ENCODE data around the gene SLC25A47.
A peak's percentile ranks its signal among the peaks of the same experiment; 100 is the strongest.

Gene SLC25A47

GRCh38 chr14:100346306-100347091 is 23.4 kb downstream of the SLC25A47 start:
- Histone ChIP-seq H4K20me1 (peaks cover 0 to 52% (median 4%) of the 10 kb centered on the region in 11 experiments; a peak in 8 of 22 replicates), H3K4me3 (no peak overlapping the region), H3K27me3 (no peaks in the 10 kb centered on the region), H3K4me1 (peaks cover 0 to 38% (median 15%) of the 10 kb centered on the region in 10 experiments; a peak in 17 of 20 replicates), H3K9ac (no peak overlapping the region), H3K9me3 (replicated peaks in 1 of 11) (peaks cover 0 to 17% (median 0%) of the 10 kb centered on the region in 11 experiments; a peak in 4 of 22 replicates), H3K36me3 (peaks cover 37 to 80% (median 75%) of the 10 kb centered on the region in 11 experiments), H3K27ac (no peak overlapping the region), H3K4me2 (no peak overlapping the region)
- no peak for TF ChIP-seq Cebpa-rat (IDR thresholded peaks at IDR 0.05)

DNA sequence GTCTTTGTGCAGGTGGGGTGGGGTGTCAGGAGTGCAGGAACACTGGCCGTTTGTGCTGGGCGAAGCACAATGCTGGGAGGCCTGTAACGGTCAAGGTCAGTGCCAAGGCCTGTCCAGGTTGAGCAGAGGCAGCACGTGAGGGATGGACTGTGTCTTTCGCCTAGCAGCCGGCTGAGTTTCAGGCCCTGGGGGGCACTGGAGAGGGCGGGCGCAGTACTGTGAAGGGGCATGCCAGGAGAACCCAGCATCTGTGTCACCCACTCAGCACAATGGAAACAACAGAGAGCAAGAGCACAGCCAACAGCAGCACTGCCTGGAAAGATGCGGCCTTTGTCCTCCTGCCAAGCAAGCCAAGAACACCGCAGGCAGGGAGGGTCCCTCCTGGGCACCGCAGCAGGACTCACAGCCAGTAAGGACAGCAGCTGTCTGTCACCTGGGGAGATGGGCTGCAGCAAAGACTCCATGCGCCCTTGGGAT is 25.2 kb downstream of the SLC25A47 start:
- Histone ChIP-seq H3K9me3 (replicated peaks in 1 of 11) (peaks cover 0 to 17% (median 0%) of the 10 kb centered on the region in 11 experiments; a peak in 4 of 22 replicates), H3K27ac (no peak overlapping the region), H3K36me3 (peaks cover 44 to 85% (median 78%) of the 10 kb centered on the region in 11 experiments), H3K4me3 (no peak overlapping the region), H4K20me1 (peaks cover 0 to 43% (median 4%) of the 10 kb centered on the region in 11 experiments; a peak in 8 of 22 replicates), H3K4me1 (peaks cover 0 to 22% (median 7%) of the 10 kb centered on the region in 10 experiments; a peak in 6 of 20 replicates), H3K27me3 (no peaks in the 10 kb centered on the region), H3K9ac (no peak overlapping the region), H3K4me2 (no peak overlapping the region)
- no peak for TF ChIP-seq Cebpa-rat (IDR thresholded peaks at IDR 0.05)

DNA sequence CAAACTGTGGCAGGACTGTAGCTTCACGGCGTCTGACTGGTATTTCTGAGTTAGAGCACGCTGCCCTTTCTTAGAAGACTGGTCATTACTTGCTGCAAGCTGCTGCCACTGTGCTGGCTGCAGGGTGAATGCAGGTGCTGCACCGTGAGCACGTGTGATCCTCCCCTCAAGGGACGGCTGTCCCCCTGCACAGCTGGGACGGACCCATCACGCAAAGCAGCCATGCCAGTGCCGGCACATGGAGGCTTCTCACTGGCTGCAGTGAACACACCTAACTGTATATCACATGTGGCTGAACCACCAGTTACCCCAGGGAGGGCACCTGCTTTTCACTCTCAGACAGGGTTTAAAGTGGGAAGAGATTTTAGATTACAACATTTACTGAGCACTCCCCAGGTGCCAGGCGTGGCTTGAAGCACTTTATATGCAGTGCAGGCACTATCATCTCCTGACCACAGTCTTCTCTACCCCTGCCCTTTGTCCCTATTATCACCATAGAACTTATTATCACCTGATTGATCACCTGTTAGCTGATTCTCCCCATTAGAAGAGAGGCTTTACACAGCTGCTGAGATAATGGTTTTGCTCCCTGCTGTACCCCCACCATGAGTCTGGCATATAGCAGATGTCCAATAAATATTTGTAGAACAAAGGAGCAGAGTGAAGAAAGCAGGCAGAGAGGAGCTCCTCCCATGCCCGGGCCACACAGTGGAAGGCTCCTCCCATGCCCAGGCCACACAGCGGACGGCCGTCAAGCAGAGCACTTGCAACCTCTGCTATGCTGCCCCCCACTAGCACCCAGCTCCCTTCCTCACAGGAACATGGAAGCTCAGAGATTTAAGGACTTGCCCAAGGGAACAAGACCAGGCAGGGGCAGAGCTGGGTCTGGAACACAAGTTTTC is 25.9 kb downstream of the SLC25A47 start:
- Histone ChIP-seq H3K9me3 (replicated peaks in 1 of 11) (peaks cover 0 to 17% (median 0%) of the 10 kb centered on the region in 11 experiments; a peak in 4 of 22 replicates), H3K4me1 (peaks cover 0 to 15% (median 7%) of the 10 kb centered on the region in 10 experiments; a peak in 6 of 20 replicates), H4K20me1 (peaks cover 0 to 48% (median 4%) of the 10 kb centered on the region in 11 experiments; a peak in 8 of 22 replicates), H3K27me3 (no peaks in the 10 kb centered on the region), H3K9ac (no peak overlapping the region), H3K4me3 (no peak overlapping the region), H3K27ac (no peak overlapping the region), H3K36me3 (peaks cover 51 to 86% (median 79%) of the 10 kb centered on the region in 11 experiments), H3K4me2 (no peak overlapping the region)
- TF ChIP-seq Cebpa-rat (IDR thresholded peaks at IDR 0.05) = no peak

GRCh38 chr14:100350276-100350926 is 27.3 kb downstream of the SLC25A47 start:
- Histone ChIP-seq H4K20me1 (peaks cover 0 to 62% (median 4%) of the 10 kb centered on the region in 11 experiments; a peak in 8 of 22 replicates), H3K27ac (no peak overlapping the region), H3K27me3 (no peaks in the 10 kb centered on the region), H3K36me3 (peaks cover 63 to 99% (median 93%) of the 10 kb centered on the region in 11 experiments), H3K4me2 (peak overlapping the region in 1 of 11 experiments; percentile 32; a peak in 1 of 22 replicates), H3K9me3 (replicated peaks in 1 of 11) (peaks cover 0 to 17% (median 0%) of the 10 kb centered on the region in 11 experiments; a peak in 4 of 22 replicates), H3K4me3 (no peak overlapping the region), H3K4me1 (peaks cover 0 to 15% (median 7%) of the 10 kb centered on the region in 10 experiments; a peak in 6 of 20 replicates), H3K9ac (no peak overlapping the region)
- no peak for TF ChIP-seq Cebpa-rat (IDR thresholded peaks at IDR 0.05)

GRCh38 chr14:100350986-100351385 is 27.8 kb downstream of the SLC25A47 start:
- no peaks in the 10 kb centered on the region for H3K27me3 ChIP-seq
- peaks cover 0 to 68% (median 4%) of the 10 kb centered on the region in 11 experiments; a peak in 10 of 22 replicates for H4K20me1 ChIP-seq
- H3K9me3 ChIP-seq (replicated peaks in 1 of 11) = peaks cover 0 to 12% (median 0%) of the 10 kb centered on the region in 11 experiments; a peak in 3 of 22 replicates
- peaks cover 0 to 15% (median 7%) of the 10 kb centered on the region in 10 experiments; a peak in 6 of 20 replicates for H3K4me1 ChIP-seq
- peaks cover 58 to 100% (median 94%) of the 10 kb centered on the region in 11 experiments for H3K36me3 ChIP-seq
- peak overlapping the region in 1 of 11 experiments; percentile 32; a peak in 1 of 22 replicates for H3K4me2 ChIP-seq
- TF ChIP-seq Cebpa-rat (IDR thresholded peaks at IDR 0.05) = no peak
- no peak overlapping the region for H3K9ac ChIP-seq
- H3K4me3 ChIP-seq = no peak overlapping the region
- no peak overlapping the region for H3K27ac ChIP-seq

GRCh38 chr14:100358396-100358795 is 35.3 kb downstream of the SLC25A47 start:
- Histone ChIP-seq H3K4me3 (no peak overlapping the region), H3K4me1 (peaks cover 0 to 11% (median 0%) of the 10 kb centered on the region in 10 experiments; a peak in 4 of 20 replicates), H3K36me3 (peaks cover 43 to 100% (median 92%) of the 10 kb centered on the region in 11 experiments), H4K20me1 (peaks cover 0 to 99% (median 0%) of the 10 kb centered on the region in 11 experiments; a peak in 9 of 22 replicates), H3K27me3 (no peaks in the 10 kb centered on the region), H3K4me2 (no peak overlapping the region), H3K27ac (no peak overlapping the region), H3K9ac (no peak overlapping the region), H3K9me3 (replicated peaks in 1 of 11) (peaks cover 0 to 19% (median 10%) of the 10 kb centered on the region in 11 experiments; a peak in 17 of 22 replicates)
- no peak for TF ChIP-seq Cebpa-rat (IDR thresholded peaks at IDR 0.05)

DNA sequence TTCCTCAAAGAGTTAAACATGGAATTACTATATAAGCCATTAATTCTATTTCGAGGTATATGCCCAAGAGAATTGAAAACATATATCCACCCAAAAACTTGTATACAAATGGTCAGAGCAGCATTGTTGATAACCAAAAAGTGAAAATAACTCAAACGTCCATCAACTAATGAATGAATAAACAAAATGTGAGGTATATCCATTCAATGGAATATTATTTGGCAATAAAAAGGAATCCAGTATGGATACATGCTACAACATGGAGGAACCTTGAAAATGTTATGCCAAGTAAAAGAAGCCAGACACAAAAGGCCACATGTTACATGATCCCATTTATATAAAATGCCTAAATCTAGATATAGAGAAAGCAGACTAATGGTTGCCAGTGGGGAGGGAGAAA is 36.0 kb downstream of the SLC25A47 start:
- peaks cover 42 to 100% (median 92%) of the 10 kb centered on the region in 11 experiments for H3K36me3 ChIP-seq
- H3K9ac ChIP-seq = no peak overlapping the region
- H3K4me1 ChIP-seq = peaks cover 0 to 11% (median 0%) of the 10 kb centered on the region in 10 experiments; a peak in 4 of 20 replicates

GRCh38 chr14:100359881-100360280 is 36.7 kb downstream of the SLC25A47 start:
- Histone ChIP-seq H3K36me3 (peaks cover 39 to 100% (median 92%) of the 10 kb centered on the region in 11 experiments), H3K4me3 (no peak overlapping the region), H3K9me3 (replicated peaks in 1 of 11) (peaks cover 0 to 19% (median 10%) of the 10 kb centered on the region in 11 experiments; a peak in 17 of 22 replicates), H4K20me1 (peaks cover 0 to 99% (median 0%) of the 10 kb centered on the region in 11 experiments; a peak in 9 of 22 replicates), H3K27ac (no peak overlapping the region), H3K9ac (no peak overlapping the region), H3K4me1 (peaks cover 0 to 11% (median 0%) of the 10 kb centered on the region in 10 experiments; a peak in 4 of 20 replicates), H3K27me3 (no peaks in the 10 kb centered on the region), H3K4me2 (no peak overlapping the region)
- no peak for TF ChIP-seq Cebpa-rat (IDR thresholded peaks at IDR 0.05)

More for the DNA sequence above, 36.0 kb downstream of the SLC25A47 start:
- Histone ChIP-seq H3K4me3 (no peak overlapping the region), H3K27me3 (no peaks in the 10 kb centered on the region), H3K27ac (no peak overlapping the region), H4K20me1 (peaks cover 0 to 99% (median 0%) of the 10 kb centered on the region in 11 experiments; a peak in 9 of 22 replicates), H3K9me3 (replicated peaks in 1 of 11) (peaks cover 0 to 19% (median 10%) of the 10 kb centered on the region in 11 experiments; a peak in 17 of 22 replicates), H3K4me2 (no peak overlapping the region)
- no peak for TF ChIP-seq Cebpa-rat (IDR thresholded peaks at IDR 0.05)

Data from BLaER1 treated with 17β-estradiol and CSF1 and Interleukin-3, amounts not matched to agents 10 nM and 100 nM (cell line).